Breast epithelium (tissue), 4 donors: Measurements from ENCODE around the gene PTPN7. TPM values are rescaled to one million over a fixed set of nuclear protein-coding genes. Genes with fewer than 3 reads are reported as not detected.
A peak's percentile ranks its signal among the peaks of the same experiment; 100 is the strongest.
"Not testable (repeated sequence)": the region's sequence is repeated elsewhere in the genome, so short reads cannot be mapped to it uniquely, and the experiment has no call there.

Experiments
- DNase-seq, 2 donors: peaks; one replicate each; pipeline ENCODE4 v3.0.0-alpha.2; 2019; ENCODE audit warnings: low spot score in 2 of 2
- H3K27ac ChIP-seq, 2 donors: fragments of 200-600 bp; sonication (generic) in 1 of 2; one replicate each; pipeline ENCODE4 v1.5.1; 2016 to 2019; ENCODE audit warnings: mild to moderate bottlenecking in 1 of 2
- H3K27me3 ChIP-seq, 2 donors: fragments of 200-600 bp; sonication (generic) in 1 of 2; one replicate each; pipeline versions ENCODE4 v1.5.1 to v1.6.0; 2017 to 2019; ENCODE audit warnings: control low read depth in 1 of 2, mild to moderate bottlenecking in 1 of 2
- H3K36me3 ChIP-seq: fragments of 200-600 bp; one replicate; pipeline ENCODE4 v1.5.1; 2019
- H3K4me1 ChIP-seq, 2 donors: fragments of 200-600 bp; sonication (generic); one replicate each; pipeline ENCODE4 v1.5.1; 2016 to 2019; ENCODE audit warnings: control low read depth in 1 of 2
- H3K4me3 ChIP-seq, 3 donors: fragments of 200-600 bp; sonication (generic); 1 replicate in 2 of 3; 2 replicates in 1 of 3; pipeline ENCODE4 v1.5.1; 2016 to 2019; ENCODE audit warnings: mild to moderate bottlenecking in 3 of 3, moderate library complexity in 2 of 3
- H3K9me3 ChIP-seq, 2 donors: fragments of 200-600 bp; sonication (generic) in 1 of 2; one replicate each; pipeline ENCODE4 v1.5.1; 2016 to 2019; ENCODE audit warnings: control low read depth in 1 of 2
- POLR2A ChIP-seq: fragments of 450-650 bp; IDR thresholded peaks from one replicate; pipeline ENCODE4 v1.6.1; 2016; ENCODE audit warnings: antibody characterized with exemption, mild to moderate bottlenecking, moderate library complexity
- POLR2AphosphoS5 ChIP-seq, 3 donors: sonication (generic); formaldehyde crosslinking; IDR thresholded peaks; one replicate each; pipeline ENCODE4 v1.6.1; 2017; ENCODE audit warnings: antibody characterized with exemption in 3 of 3
- intact Hi-C: fragments of 100-400 bp; cut with DNase I; formaldehyde crosslinking; loops from one replicate; pipeline ENCODE4 v1.15.1; 2023; ENCODE audit warnings: low total_unique reads
- total RNA-seq, 3 donors: library from RNA; depleted of rRNA; stranded (reverse); fragments of >200 nt; gene quantifications; one replicate each; pipeline ENCODE4 v1.1.0, GENCODE V29; 2016
- TF ChIP-seq, protein P1 (sequence below), 3 donors: fragments of 450-650 bp; IDR thresholded peaks; one replicate each; pipeline ENCODE4 v1.5.1; 2016 to 2017; ENCODE audit warnings: antibody characterized with exemption in 3 of 3, mild to moderate bottlenecking in 3 of 3, moderate library complexity in 3 of 3

PTPN7 gene
- total RNA-seq, 3 donors from 2014 or later = 1.4 to 4.2 (median 2.9) TPM

DNA sequence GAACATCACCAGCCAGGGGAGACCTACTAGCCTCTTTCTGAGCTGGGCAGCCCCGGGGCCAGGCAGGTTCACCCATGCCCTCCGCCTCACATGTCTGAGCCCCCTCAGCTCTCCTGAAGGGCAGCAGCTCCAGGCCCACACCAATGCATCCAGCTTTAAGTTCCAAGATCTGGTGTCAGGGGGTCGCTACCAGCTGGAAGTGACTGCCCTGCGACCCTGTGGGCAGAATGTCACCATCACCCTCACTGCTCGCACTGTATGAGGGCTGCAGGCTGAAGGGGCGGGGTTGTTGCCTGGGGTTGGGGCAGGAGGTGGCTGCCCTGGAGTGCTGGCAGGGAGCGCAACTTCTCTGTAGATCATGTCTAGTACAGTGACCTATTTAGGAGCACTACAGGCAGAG, 8.5 kb upstream of the PTPN7 start:
- H3K4me1 ChIP-seq = no peaks in the 10 kb centered on the region
- peak overlapping the region in 1 of 3 donors; percentile 24 for H3K4me3 ChIP-seq
- TF ChIP-seq POLR2AphosphoS5 (IDR thresholded peaks at IDR 0.05) (no peak), POLR2A (no peak)
- TF ChIP-seq, protein P1, sequence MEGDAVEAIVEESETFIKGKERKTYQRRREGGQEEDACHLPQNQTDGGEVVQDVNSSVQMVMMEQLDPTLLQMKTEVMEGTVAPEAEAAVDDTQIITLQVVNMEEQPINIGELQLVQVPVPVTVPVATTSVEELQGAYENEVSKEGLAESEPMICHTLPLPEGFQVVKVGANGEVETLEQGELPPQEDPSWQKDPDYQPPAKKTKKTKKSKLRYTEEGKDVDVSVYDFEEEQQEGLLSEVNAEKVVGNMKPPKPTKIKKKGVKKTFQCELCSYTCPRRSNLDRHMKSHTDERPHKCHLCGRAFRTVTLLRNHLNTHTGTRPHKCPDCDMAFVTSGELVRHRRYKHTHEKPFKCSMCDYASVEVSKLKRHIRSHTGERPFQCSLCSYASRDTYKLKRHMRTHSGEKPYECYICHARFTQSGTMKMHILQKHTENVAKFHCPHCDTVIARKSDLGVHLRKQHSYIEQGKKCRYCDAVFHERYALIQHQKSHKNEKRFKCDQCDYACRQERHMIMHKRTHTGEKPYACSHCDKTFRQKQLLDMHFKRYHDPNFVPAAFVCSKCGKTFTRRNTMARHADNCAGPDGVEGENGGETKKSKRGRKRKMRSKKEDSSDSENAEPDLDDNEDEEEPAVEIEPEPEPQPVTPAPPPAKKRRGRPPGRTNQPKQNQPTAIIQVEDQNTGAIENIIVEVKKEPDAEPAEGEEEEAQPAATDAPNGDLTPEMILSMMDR (IDR thresholded peaks at IDR 0.05) = no peak
- DNase-seq = no peak
- H3K36me3 ChIP-seq = no peaks in the 10 kb centered on the region
- intact Hi-C loops = no loop called here
- H3K27ac ChIP-seq = no peak overlapping the region
- H3K27me3 ChIP-seq = no peaks in the 10 kb centered on the region
- H3K9me3 ChIP-seq = no peaks in the 10 kb centered on the region

DNA sequence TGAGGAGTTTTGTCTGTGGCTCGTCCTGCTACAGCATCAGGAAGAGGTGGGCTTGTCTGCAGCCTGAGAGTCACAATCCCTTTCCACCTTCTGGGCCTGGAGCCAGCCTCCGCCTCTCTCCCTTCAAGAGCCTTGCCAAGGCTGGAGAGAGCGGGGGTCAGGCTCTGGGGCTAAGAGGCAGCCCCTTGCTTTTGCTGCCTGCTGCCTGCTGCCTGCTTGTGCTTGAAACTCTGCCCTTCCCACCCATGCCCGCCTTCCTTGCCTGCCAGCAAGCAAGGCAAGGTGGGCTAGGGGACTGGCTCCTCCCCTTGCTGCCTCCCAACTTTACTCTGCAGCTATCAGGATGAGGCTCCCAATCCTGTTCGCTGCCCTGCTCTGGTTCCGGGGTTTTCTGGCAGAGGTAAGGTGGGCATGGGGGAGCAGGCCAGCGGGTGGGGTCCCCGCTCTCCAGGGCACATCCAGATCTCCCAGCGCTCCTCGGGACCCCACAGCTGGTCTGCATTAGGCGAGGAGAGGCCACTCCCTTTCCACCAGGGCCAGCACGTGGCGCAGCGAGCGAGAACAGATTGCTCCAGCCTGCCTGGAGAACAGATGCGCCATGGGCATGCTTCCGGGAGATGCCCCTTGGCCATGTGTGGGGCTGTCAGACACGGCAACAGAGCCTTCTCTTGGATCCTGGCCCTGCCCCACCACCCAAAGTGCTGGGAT, 7.5 kb upstream of the PTPN7 start:
- H3K36me3 ChIP-seq = no peaks in the 10 kb centered on the region
- TF ChIP-seq POLR2A (no peak), POLR2AphosphoS5 (IDR thresholded peaks at IDR 0.05) (no peak)
- TF ChIP-seq, protein P1 (IDR thresholded peaks at IDR 0.05) = no peak
- H3K27ac ChIP-seq = peak overlapping the region; percentile 17 to 58
- intact Hi-C loops = no loop called here
- DNase-seq = no peak
- H3K9me3 ChIP-seq = no peaks in the 10 kb centered on the region
- H3K4me3 ChIP-seq = peak overlapping the region; percentile 2 to 58 (median 24)
- H3K27me3 ChIP-seq = no peaks in the 10 kb centered on the region
- H3K4me1 ChIP-seq = no peaks in the 10 kb centered on the region

DNA sequence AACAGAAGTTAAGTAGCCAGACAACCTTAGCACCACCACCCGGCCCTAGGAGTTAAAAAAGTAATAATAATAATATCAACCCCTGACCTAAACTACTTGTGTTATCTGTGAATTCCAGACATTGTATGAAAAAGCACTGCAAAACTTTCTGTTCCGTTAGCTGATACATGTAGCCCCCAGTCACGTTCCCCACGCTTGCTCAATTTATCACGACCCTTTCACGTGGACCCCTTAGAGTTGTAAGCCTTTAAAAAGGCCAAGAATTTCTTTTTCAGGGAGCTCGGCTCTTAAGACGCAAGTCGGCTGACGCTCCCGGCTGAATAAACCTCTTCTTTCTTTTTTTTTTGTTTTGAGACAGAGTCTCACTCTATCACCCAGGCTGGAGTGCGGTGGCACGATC, 6.7 kb upstream of the PTPN7 start:
- DNase-seq, intact Hi-C loops, H3K9me3 ChIP-seq: not testable (repeated sequence)

DNA sequence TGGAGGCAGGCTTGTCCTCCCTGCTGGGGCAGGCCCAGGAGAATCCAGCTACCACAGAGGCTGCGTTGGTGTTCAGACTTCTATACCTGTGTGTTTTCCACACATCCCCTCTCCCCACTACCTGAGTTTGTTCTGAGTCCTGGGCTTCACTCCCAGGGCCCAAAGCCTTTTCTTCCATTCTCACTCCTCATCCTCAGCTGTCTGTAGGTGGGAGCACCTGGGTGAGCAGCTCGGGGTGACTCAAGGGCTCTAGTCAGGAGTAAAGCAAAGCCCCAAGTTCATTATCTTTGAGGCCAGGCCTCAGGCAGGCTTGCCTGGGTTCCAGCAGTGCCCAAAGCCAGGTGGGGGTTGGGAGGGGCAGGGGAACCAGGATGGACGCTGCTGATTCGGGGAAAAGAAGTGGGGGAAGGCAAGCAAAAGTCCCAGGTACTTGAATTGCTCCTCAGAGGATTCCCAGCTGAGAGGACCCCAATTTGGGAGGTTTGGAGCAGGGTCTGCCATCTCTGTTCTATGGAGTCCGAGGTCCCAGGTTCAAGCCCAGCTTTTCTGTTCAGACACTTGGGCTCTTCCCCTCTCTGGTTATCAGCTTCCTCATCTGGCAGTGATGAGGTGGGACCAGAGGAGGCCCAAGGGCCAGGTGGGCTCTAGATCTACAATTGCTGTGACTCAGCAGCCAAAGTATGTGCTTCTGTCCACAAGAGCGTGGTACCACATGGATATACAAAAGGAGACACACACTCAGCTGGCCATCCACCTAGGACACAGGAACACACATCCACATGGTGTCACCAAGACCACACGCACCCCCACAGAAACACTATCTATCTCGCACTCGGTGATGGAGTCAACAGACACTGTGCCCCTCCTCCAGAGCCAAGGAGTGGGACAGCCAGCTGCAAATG, 5.8 kb upstream of the PTPN7 start:
- intact Hi-C loops = no loop called here
- Histone ChIP-seq H3K9me3 (no peaks in the 10 kb centered on the region), H3K4me3 (no peak overlapping the region), H3K27ac (peak overlapping the region; percentile 21 to 25), H3K4me1 (no peaks in the 10 kb centered on the region), H3K27me3 (no peaks in the 10 kb centered on the region), H3K36me3 (no peaks in the 10 kb centered on the region)
- DNase-seq = no peak
- no peak for TF ChIP-seq POLR2AphosphoS5 (IDR thresholded peaks at IDR 0.05)

More for the DNA sequence above, 6.7 kb upstream of the PTPN7 start:
- H3K4me1 ChIP-seq, H3K27ac ChIP-seq, H3K36me3 ChIP-seq, H3K27me3 ChIP-seq, H3K4me3 ChIP-seq: not testable (repeated sequence)

DNA sequence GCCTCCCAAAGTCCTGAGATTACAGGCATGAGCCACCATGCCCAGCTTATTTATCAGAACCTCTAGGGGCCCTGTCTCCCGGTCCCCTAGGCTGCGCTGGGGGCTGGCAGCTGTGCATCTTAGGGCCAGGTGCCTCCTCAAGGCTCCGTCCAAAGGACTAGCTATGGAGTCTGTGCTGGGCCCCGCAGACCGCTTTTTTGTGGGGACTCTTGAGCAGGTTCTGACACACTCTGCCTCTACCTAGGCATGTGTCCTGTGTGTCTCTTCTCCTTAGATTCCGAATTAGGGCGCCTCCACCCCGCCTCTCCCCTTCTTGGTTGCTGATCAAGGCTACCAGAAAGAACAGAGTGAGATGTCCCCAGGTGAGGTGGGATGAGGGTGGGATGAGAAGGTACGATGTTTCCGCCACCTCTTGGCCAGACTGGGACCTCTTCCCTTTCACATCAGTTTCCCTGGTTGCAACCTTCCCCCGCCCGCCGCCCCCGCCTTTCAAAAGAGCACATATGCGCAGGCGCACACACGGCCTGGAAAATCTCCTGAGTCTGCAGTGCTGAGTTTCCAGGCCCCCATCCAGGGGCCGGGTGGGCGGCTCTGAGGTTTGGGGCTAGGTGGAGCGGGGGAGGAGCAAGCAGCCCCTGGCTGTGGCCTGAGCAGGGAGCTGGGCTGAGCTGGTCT, 5.0 kb upstream of the PTPN7 start:
- intact Hi-C loops = no loop called here

More for the DNA sequence above, 5.0 kb upstream of the PTPN7 start:
- Histone ChIP-seq H3K9me3 (no peaks in the 10 kb centered on the region), H3K36me3 (no peaks in the 10 kb centered on the region), H3K4me3 (no peak overlapping the region), H3K4me1 (no peaks in the 10 kb centered on the region), H3K27ac (peak overlapping the region; percentile 21 to 25), H3K27me3 (no peaks in the 10 kb centered on the region)
- TF ChIP-seq, protein P1 (IDR thresholded peaks at IDR 0.05) = no peak
- TF ChIP-seq POLR2A (no peak), POLR2AphosphoS5 (IDR thresholded peaks at IDR 0.05) (no peak)
- DNase-seq = no peak
